HG03442 (cell line): ENCODE measurements around the gene JAKMIP3.

Experiments
- ATAC-seq: cut with Tn5 transposase; IDR thresholded peaks from one replicate; pipeline ENCODE4 v1.9.1; 2021; ENCODE audit warnings: mild to moderate bottlenecking, moderate library complexity; ENCODE audit not compliant: unreplicated experiment

JAKMIP3 gene

DNA sequence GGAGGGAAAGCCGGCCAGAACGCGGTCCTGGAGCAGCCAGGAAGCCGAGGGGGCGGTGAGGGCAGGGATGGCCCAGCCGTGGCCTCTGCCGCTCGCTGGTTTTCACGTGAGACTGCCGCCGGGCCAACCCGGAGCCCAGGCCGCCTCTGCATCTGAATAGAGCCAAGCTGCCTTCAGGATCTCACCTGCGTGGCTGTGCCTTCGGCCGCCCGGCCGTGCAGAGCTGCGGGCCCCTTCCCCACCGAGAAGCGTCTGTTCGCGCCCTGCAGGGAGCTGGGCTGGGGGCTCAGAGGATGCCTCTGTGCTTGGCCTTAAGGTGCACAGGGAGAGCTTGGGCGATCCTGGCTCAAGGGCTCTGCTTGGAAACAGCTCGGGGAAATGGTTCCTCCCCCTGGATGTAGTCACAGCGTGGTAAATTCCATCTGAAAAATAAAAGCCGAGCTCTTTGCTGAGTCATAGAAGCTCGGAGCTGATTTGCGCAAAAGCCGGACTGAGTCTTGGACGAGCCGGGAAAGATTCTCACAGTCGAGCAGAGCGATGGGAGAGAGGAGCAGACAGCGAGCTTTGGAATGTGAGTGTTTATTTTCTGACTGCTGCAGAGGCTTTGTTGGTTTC lies at the start of gene JAKMIP3:
JAKMIP3 (plus strand) TSS at position 456 of the 615 bp plus-strand sequence. CDS start 38,863 bp downstream, outside the sequence.
- ATAC-seq, result no peak

DNA sequence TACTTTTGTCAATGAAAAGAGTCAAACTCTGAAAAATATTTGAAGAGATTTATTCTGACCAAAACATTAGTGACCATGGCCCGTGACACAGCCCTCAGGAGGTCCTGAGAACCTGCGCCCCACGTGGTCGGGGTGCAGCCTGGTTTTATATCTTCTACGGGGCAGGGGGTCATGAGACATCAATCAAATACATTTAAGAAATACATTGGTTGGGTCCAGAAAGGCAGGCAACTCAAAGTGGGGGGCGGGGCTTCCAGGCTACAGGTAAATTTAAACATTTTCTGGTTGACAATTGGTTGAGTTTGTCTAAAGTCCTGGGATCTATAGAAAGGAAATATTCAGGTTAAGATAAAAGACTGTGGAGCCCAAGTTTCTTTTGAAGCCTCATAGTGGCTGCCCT lies 49.2 kb upstream of the JAKMIP3 start:
- no peak for ATAC-seq

DNA sequence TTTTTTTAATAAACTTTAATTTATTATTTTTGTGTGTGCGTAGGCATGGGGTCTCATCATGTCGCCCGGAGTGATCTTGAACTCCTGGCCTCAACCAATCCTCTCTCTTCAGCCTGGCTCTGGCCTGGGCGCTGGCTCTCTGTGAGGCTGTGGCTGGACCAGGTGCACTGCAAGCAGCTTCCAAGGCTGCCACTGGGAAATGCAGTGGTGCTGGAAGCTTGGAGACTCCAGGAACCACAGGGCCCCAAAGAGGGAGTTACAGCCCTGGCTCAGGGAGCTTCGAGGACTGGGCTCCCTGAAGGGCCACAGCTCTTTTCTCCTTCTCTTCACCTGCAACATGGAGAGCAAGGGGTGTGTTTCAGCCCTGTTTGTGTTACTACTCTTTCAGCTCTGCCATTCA lies 47.3 kb upstream of the JAKMIP3 start:
- ATAC-seq, result no peak

DNA sequence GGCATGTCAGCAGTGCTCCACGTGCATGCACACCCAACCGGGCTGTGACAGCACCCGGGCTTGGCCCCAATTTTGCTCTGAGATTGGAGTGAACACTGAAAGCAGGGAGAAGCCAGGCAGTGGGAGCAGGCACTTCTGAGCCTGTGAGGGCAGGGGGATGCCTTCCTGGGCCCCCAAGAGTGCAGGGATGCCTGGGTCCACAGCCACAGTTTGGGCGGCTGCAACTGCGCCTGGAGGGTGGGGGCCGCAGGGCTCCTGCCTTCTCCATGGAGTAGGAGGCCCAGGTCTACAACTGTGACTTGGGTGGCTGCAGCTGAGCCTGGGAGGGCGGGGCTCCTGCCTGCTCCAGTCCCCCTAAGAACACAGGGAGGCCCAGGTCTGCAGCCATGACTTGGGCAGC lies 46.4 kb upstream of the JAKMIP3 start:
- no peak for ATAC-seq

DNA sequence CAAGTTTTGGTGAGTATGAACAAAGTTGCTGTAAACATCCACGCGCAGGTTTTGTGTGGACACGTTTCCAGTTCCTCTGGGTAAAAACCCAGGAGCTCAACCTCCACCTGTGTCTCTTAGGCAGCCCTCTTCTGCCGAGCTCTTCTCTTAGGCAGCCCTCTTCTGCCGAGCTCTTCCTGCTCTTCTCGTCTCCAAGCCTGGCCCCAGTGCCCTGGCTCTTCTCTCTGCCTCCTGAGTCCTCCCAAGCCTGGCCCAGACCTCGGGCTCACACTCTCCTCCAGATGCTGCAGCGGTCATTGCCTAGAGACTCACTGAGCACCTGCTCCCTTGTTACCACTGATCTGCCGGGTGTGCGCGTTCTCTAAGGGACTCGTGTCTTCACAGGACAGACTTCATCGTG lies 45.3 kb upstream of the JAKMIP3 start:
- ATAC-seq, result no peak

DNA sequence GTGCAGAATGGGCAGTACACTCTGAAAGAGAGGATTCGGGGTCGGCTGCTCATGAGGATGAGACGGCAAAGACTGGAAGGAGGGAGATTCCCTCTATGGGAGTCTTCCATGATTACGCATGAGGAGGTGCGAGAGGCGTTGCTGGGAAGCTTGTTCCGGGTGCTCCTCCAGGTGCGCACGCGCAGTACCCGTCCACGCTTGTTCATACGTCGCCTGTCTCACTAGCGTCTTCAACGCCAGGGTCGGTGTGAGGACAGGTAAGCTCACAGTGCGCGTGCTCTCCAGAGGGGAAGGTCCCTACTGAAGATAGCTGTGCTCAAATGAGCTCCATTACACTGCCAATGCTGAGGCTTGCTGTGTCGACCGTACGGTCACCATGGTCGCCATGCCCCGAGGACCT lies 44.7 kb upstream of the JAKMIP3 start:
- no peak for ATAC-seq

DNA sequence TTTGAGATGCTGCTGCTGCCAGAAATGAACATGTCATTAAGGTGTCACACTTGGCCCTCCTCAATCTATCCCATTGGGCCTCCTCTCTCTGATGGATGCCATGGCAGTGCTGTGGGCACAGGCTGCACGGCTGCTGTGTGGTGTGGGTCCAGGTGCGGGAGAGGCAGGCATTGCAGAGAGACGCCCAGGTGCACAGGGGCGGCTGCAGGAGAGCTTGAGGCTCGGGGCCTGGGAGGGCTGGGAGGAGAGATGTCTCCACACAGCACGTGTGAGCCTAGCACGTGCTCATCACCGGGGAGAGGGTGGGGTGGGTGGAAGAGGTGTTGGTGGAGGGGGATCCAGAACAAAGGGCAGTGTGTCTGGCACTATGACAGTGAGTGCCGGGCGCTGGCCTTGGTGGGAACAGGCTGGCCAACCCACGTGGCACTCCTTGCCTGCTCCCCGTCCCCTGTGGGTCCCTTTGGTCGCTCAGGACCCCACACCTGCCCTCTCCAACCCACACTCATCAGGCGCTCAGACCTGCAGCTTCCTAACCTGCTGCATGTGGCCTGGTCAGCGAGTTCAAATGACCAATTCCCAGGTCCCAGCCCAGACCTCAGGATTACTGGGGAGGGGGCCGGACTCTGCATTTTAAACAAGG lies 44.1 kb upstream of the JAKMIP3 start:
- no peak for ATAC-seq

DNA sequence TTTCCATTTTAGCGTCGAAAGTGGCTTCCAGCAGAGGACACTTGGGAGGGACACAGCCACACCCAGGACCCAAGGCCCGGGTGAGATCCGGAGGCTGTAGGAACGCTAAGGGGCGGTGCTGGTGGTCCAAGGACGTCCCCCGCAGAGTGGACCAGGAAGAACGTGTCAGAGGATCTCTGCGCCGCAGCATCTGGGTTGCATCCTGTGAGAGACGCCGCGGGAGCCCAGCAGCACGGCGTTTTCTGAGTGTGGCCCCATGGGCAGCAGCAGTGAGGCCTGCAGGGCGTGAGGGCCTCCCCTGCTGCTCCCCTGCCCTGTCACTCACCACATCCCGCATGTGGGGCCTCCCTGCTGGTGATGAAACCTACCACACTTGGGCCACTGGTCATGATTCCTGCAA lies 43.5 kb upstream of the JAKMIP3 start:
- no peak for ATAC-seq

DNA sequence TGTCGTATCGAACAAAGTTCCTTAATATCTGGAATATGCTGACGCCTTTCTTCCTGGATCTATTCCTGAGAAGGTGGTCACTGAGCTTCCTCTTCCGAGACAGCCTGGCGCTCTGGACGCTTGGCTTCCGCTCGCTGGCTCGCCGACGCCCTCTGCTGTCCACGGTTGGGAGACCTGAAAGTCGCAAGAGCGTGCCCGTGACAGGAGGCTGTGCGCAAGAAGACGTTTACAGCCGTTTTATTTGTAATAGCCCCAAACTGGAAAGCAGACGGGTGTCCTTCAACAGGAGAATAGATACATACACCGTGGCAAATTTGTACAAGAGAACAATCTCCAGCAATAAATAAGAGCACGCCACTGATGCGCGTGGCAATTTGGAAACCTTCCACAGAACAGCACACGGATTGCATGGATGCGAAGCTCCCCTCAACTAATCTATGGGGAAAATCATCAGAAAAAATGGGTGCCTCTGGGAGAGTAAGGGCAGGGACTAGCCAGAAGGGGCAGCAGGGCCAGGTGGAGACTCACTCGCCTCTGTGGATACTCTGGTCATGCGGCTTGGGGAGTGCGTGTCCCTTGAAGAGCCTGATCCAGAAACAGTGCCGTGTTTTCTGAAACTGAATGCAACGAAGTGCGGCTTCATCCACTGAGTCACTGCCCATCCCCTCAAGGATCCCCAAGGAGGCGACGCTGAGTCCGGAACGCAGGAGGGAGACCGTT lies 42.5 kb upstream of the JAKMIP3 start:
- ATAC-seq, result no peak

DNA sequence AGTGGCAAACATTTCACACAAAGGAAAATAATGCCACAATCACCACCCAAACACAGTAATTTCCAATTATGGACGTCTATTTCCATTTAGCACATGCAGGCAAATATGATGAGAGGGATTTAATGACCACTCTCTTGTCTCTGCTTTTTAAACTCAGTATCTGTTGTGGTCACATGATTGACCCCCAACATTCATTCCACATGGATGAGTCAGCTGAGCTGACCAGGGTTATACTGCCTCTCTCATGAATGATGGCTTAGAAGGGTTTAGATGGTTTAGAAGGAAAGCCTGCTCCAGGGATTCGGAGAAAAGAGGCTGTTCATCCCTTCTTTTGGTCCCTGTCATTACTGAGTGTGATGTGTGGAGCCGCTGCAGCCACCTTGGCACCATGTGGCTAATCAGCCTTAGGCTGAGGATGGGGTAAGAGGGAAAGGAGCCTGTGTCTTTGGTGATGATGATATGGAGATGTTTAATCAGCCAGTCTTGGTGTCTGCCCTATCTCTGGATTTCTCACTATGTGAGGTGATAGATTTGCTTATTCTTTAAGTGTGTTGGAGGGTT lies 38.2 kb upstream of the JAKMIP3 start:
- ATAC-seq, result no peak

DNA sequence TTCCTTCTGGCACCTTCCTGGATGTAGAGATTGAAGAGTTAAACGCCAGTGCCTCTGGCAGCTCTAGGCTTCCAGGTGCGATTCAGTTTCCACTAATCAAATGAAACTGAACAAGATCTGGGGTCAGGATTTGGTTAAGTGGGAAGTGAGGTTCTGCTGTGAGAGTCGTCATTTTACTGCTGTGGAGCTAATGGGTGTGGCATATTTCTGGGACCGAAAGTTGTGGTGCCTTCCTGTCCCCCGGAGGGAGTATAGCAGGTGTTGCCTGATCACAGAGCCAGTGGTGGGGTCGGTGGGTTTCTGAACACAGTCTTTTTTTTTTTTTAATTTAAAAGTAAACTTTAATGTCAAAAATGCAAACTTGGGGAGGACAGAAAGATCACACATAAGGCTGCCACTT lies 37.0 kb upstream of the JAKMIP3 start:
- ATAC-seq, result no peak

DNA sequence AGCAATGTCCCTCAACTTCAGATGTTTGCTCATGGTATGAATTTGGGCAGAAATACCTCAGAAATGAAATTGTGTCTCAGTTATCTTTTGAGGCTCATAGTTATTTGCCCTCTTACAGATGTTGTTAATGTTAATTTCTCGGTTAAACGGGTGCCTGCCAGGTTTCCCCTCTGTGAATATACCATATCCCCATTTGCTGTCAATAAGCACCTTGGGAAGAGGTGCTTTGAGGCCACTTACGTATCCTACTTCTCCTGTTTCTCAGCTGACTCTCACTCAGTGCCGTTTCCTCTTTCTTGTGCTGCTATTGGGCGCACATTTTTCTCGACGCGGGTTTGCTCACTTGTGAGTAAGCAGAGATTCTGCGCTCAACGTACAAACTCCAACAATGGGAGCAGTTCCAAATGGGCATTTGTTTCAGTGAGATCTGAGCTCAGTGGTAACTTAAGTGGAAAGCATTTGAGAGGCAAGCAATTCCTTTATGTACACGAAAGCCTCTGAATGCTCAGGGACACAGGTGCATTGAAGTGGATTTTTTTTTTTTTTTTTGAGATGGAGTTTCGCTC lies 34.8 kb upstream of the JAKMIP3 start:
- ATAC-seq, result no peak

DNA sequence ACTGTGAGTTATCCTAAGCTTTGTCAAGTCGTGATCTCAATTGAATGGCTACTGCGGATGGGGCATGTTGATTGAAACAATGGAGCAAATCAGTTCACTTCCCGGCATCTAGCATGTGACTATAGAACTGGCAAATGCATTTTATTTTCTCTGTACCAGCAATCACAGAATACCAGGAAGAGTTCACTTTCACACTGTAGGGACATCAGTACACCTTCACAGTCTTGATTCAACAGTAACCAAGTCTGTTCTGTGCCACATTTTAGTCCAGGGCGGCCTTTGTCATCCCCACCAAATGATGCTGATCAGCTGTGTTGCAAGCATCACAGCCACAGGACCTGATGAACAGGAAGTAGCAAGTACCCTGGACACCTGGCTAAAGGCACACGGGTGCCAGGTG lies 32.1 kb upstream of the JAKMIP3 start:
- ATAC-seq, result no peak

DNA sequence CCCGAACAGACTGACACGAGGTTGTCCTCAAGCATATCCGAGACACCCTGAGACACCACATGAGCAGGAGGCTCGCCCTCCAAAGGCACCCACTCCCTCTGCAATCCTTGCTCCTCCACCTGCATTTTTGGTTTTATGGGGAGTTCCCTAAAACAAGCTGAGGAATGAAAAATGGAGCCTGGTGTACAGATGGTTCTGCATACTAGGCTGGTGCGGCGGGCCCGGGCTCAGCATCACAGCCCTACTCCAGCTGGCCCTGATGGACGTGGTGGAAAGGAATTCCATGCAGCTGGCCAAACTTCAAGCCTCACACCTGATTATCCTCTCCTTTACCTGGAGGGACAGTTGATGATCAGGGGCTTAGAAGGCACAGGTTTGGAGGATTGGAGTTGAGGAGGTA lies 30.3 kb upstream of the JAKMIP3 start:
- no peak for ATAC-seq

DNA sequence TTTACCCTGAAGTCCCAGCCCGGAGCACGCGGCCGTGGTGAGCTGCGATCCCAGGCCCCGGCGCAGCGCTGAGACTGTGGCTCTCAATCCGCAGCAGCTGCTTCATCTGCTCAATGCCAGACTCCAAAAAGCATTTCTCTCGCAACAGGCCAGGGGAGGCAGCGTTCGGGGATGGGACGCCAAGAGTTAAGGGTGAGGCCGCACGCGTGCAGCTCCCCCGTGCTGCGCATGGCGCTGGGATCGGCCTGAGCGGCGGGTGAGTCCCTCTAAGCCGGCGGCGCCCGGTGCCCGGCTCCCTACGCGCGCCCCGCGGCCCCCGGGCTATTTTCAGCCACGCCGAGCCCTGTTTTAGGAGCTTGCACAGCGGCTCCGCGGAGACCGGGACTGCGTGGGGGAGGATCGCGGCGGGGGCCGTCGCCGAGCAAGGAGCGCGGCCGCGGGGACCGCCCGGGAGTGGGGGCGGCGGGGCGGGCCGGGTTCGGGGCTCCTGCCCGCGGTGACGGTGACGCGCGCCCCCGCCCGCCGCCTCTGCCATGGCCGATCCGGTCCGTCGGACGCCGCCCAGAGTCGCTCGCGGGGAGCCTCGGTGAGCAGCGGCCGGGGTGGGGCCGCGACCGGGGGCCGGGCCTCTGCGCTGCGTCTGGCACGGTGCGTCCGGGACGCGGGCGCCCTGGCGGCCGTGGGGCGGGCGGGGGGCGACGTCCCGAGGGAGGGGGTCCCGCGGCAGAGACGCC lies 29.4 kb upstream of the JAKMIP3 start:
- no peak for ATAC-seq

DNA sequence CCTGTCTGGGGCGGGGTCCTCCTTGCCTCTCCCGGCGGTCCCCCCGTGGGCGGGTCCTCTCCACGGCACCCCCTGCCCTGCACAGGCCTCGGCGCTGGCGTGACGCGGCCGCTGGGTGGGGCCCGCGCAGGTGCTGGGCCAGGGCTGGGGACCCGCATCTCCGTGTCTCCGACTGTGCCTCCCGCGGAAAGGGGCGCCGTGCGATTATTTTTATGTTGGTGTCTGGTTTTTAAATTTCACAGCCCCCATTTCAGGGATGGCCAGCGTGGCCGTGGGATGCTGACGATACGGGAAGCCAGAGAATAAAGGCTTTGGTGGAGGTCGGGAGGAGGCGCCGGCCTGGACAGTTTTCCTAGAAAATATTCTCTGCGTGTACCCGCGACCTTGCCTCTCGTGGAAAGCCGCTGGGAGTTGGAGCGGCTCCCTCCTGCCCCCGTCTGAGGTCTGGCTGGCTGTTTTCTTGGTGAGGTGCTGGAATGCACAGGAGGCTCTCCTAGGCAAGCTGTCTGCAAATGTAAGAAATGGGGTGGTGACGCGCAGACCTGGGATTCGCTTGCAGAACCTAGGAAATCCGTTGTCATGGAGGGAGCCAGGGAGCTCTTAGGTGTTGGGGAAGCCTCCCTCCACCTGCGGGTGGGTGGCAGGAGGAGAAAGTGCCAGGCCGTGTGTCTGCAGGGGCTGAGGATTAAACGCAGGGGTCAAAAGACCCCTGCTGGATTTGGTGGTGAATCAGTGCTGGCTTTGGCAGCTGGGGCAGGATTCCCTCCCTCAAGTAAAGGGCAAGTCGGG lies 28.7 kb upstream of the JAKMIP3 start:
- no peak for ATAC-seq

DNA sequence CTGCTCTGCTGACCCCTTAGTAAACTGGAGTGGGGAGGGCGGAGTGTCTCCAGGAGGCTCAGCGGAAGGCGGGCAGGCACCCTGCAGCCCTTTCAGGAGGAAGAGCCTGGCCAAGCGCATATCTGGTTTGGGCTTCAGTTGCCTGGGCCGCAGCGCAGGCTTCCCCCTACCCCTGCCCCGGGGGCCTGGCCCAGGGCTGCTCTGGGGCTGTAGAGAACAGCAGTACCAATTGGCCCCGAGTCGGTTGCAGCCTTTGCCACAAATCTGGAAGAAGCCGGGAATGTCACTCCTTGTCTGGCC lies 28.1 kb upstream of the JAKMIP3 start:
- no peak for ATAC-seq

DNA sequence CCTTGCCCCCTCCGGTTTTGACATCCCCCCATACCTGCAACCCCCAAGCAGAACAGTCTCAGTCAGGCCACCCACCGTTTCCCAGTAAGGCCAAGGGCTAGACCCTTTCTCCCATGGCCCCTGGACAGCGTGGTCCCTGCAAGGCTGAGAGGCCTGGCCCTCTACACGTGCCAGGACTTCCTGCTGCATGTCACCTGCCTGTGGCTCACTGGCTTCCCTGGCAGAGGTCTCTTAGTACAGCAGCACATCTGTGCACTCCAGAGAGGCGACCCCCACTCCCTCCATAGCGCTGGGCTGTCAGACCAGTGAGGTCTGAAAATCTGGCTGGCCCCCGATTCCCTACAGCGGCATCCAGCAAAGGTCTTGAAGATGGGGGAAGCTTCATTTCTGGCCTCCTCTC lies 26.4 kb upstream of the JAKMIP3 start:
- ATAC-seq, result no peak

DNA sequence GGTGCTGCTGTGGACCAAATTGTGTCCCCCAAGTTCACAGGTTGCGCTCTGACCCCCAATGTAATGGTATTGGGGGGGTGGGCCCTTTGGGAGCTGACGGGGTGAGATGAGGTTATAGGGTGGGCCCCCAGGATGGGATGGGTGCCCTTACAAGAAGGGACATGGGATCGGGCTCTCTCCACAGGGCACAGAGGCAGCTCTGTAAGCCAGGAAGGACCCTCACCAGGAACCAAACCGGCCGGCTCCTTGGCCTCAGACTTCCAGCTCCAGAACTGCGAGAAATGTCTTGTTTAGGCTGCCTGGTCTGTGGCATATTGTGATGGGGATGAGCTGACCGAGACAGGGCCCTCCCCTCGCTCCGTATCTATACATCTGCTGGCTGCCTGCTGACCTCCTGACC lies 25.7 kb upstream of the JAKMIP3 start:
- no peak for ATAC-seq

DNA sequence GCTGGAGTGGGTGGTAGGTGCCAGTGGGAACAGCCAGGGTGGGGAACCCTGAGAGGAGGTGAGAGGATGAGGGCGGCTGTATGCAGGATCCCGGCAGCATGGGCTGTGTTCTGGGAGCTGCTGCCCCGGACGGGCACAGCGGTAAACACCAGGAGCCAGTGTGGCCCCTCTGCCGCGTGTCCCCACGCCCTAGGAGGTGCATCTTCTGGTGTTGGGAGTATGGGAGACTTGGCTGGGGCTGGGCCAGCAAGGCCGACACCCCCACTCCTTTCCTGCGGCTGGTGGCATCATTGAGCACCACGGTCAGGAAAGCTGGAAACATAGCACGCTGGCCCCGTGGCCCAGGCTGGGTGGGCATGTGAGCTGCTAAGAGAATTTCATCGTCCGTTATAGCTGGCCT lies 24.4 kb upstream of the JAKMIP3 start:
- ATAC-seq, result no peak
